CMK (cell line): Measurements from ENCODE around the gene CROCC2.

ENCODE experiments used
- DNase-seq: peaks from one replicate; pipeline ENCODE4 v3.0.0-alpha.2; 2010; ENCODE audit warnings: low read depth

CROCC2 gene

GRCh38 chr2:240906141-240906910 is at the start of gene CROCC2:
Gene CROCC2 (plus strand): TSS chr2:240906336. CDS start chr2:240906514, 178 bp downstream.
- DNase-seq = no peak

- DNase-seq = no peak
Observed at GRCh38 chr2:240857039-240858008, 48.8 kb upstream of the CROCC2 start.

- DNase-seq = no peak
Observed at GRCh38 chr2:240858321-240858720, 47.8 kb upstream of the CROCC2 start.

- no peak for DNase-seq
Observed at GRCh38 chr2:240858871-240859270, 47.3 kb upstream of the CROCC2 start.

- DNase-seq = no peak
Observed at GRCh38 chr2:240861547-240861946, 44.6 kb upstream of the CROCC2 start.

- DNase-seq = no peak
Observed at GRCh38 chr2:240864475-240864874, 41.7 kb upstream of the CROCC2 start.

- DNase-seq = no peak
Observed at GRCh38 chr2:240865391-240865790, 40.7 kb upstream of the CROCC2 start.

GRCh38 chr2:240868286-240869108 is 37.6 kb upstream of the CROCC2 start, which contains the start of gene AGXT:
Gene AGXT (plus strand): TSS chr2:240868824. CDS start chr2:240868866, 42 bp downstream.
- no peak for DNase-seq

GRCh38 chr2:240869109-240869955 is 36.8 kb upstream of the CROCC2 start:
- DNase-seq = no peak

- no peak for DNase-seq
Observed at GRCh38 chr2:240869956-240870875, 35.9 kb upstream of the CROCC2 start.

GRCh38 chr2:240871071-240871958 is 34.8 kb upstream of the CROCC2 start:
- DNase-seq = no peak

GRCh38 chr2:240872317-240873097 is 33.6 kb upstream of the CROCC2 start:
- DNase-seq = no peak

GRCh38 chr2:240873098-240873788 is 32.9 kb upstream of the CROCC2 start:
- DNase-seq = no peak

GRCh38 chr2:240873805-240874714 is 32.1 kb upstream of the CROCC2 start:
- no peak for DNase-seq

- DNase-seq = no peak
Observed at GRCh38 chr2:240874715-240875227, 31.4 kb upstream of the CROCC2 start.
